Tibial nerve (tissue), 4 donors: ENCODE data around the gene VPS13D. TPM values are rescaled to one million over a fixed set of nuclear protein-coding genes. Genes with fewer than 3 reads are reported as not detected.

Experiments used
- DNase-seq, 2 donors: peaks; one replicate each; pipeline ENCODE4 v3.0.0-alpha.2; 2019; ENCODE audit warnings: low spot score in 2 of 2
- H3K27ac ChIP-seq, 4 donors: fragments of 200-600 bp; sonication (generic) in 3 of 4; one replicate each; pipeline ENCODE4 v1.5.1; 2017 to 2019; ENCODE audit warnings: mild to moderate bottlenecking in 1 of 4
- H3K27me3 ChIP-seq, 2 donors: fragments of 200-600 bp; sonication (generic) in 1 of 2; one replicate each; pipeline versions ENCODE4 v1.5.1 to v1.6.0; 2017 to 2019
- H3K36me3 ChIP-seq, 3 donors: fragments of 200-600 bp; sonication (generic); one replicate each; pipeline ENCODE4 v1.5.1; 2018 to 2019
- H3K4me1 ChIP-seq, 4 donors: fragments of 200-600 bp; sonication (generic) in 3 of 4; one replicate each; pipeline ENCODE4 v1.5.1; 2017 to 2019
- H3K4me3 ChIP-seq, 4 donors: fragments of 200-600 bp; sonication (generic) in 3 of 4; one replicate each; pipeline ENCODE4 v1.5.1; 2017 to 2019; ENCODE audit warnings: mild to moderate bottlenecking in 1 of 4, moderate library complexity in 1 of 4
- H3K9me3 ChIP-seq, 4 donors: fragments of 200-600 bp; sonication (generic) in 3 of 4; one replicate each; pipeline ENCODE4 v1.5.1; 2017 to 2019
- CTCF ChIP-seq, 5 experiments: fragments of 200-600 bp in 3 of 5; fragments of 450-650 bp in 2 of 5; sonication (generic) in 3 of 5; IDR thresholded peaks; one replicate each; pipeline ENCODE4 v1.5.1; 2016 to 2019; ENCODE audit warnings: antibody characterized with exemption in 5 of 5, mild to moderate bottlenecking in 3 of 5, moderate library complexity in 2 of 5
- EP300 ChIP-seq, 2 donors: sonication (generic); formaldehyde crosslinking; IDR thresholded peaks; one replicate each; pipeline ENCODE4 v1.6.1; 2017; ENCODE audit warnings: antibody characterized with exemption in 2 of 2, mild to moderate bottlenecking in 1 of 2
- POLR2A ChIP-seq, 2 donors: fragments of 450-650 bp; IDR thresholded peaks; one replicate each; pipeline ENCODE4 v1.6.1; 2017; ENCODE audit warnings: antibody characterized with exemption in 2 of 2, mild to moderate bottlenecking in 2 of 2, moderate library complexity in 2 of 2
- WGBS, 2 donors: methylation state at CpG; one replicate each; pipeline ENCODE4 v1.1.5; 2018; 5-methylcytosine and 5-hydroxymethylcytosine counted together
- total RNA-seq, 4 donors: library from RNA; depleted of rRNA; stranded (reverse); fragments of >200 nt; gene quantifications; one replicate each; pipeline ENCODE4 v1.1.0, GENCODE V29; 2016

VPS13D gene
- total RNA-seq, 4 donors from 2014 or later = 99.2 to 132 (median 110) TPM

GRCh38 chr1:12370333-12370975, 140.6 kb downstream of the VPS13D start:
- Histone ChIP-seq H3K36me3 (peaks cover 0 to 44% (median 4%) of the 10 kb centered on the region in 3 donors), H3K27ac (peak overlapping the region in 1 of 4 donors; percentile 34), H3K4me1 (peaks cover 0 to 33% (median 0%) of the 10 kb centered on the region in 4 donors), H3K9me3 (no peaks in the 10 kb centered on the region), H3K27me3 (no peaks in the 10 kb centered on the region), H3K4me3 (no peak overlapping the region)
- DNase-seq = no peak
- TF ChIP-seq POLR2A (IDR thresholded peaks at IDR 0.05) = no peak
- no peak for TF ChIP-seq CTCF (IDR thresholded peaks at IDR 0.05)
- no peak for TF ChIP-seq EP300 (IDR thresholded peaks at IDR 0.05)
- 36 to 47% methylated on average over 5 of the region's 5 CpGs for WGBS, 2 donors

GRCh38 chr1:12371053-12371452, 141.2 kb downstream of the VPS13D start:
- Histone ChIP-seq H3K4me1 (peaks cover 0 to 33% (median 0%) of the 10 kb centered on the region in 4 donors), H3K4me3 (no peak overlapping the region), H3K27me3 (no peaks in the 10 kb centered on the region), H3K27ac (no peak overlapping the region), H3K36me3 (peaks cover 0 to 50% (median 4%) of the 10 kb centered on the region in 3 donors), H3K9me3 (no peaks in the 10 kb centered on the region)
- no peak for TF ChIP-seq CTCF (IDR thresholded peaks at IDR 0.05)
- no peak for TF ChIP-seq POLR2A (IDR thresholded peaks at IDR 0.05)
- no peak for TF ChIP-seq EP300 (IDR thresholded peaks at IDR 0.05)
- no peak for DNase-seq
- 81 to 82% methylated on average over 5 of the region's 5 CpGs for WGBS, 2 donors

- H3K36me3 ChIP-seq = peaks cover 0 to 56% (median 4%) of the 10 kb centered on the region in 3 donors
- TF ChIP-seq EP300 (IDR thresholded peaks at IDR 0.05) (no peak), CTCF (IDR thresholded peaks at IDR 0.05) (no peak), POLR2A (IDR thresholded peaks at IDR 0.05) (no peak)
- no peaks in the 10 kb centered on the region for H3K9me3 ChIP-seq
- DNase-seq = no peak
- no peak overlapping the region for H3K27ac ChIP-seq
- 97 to 98% methylated on average over 2 of the region's 2 CpGs for WGBS, 2 donors
- peaks cover 0 to 39% (median 0%) of the 10 kb centered on the region in 4 donors for H3K4me1 ChIP-seq
- H3K4me3 ChIP-seq = no peak overlapping the region
- H3K27me3 ChIP-seq = no peaks in the 10 kb centered on the region
These were observed 142.3 kb downstream of the VPS13D start for GRCh38 chr1:12372180-12372579.

GRCh38 chr1:12372761-12373160, 142.9 kb downstream of the VPS13D start:
- H3K4me3 ChIP-seq = no peak overlapping the region
- DNase-seq = no peak
- 58 to 63% methylated on average over 3 of the region's 3 CpGs for WGBS, 2 donors
- peaks cover 0 to 56% (median under 1%) of the 10 kb centered on the region in 3 donors for H3K36me3 ChIP-seq
- no peaks in the 10 kb centered on the region for H3K27me3 ChIP-seq
- peaks cover 0 to 39% (median 0%) of the 10 kb centered on the region in 4 donors for H3K4me1 ChIP-seq
- TF ChIP-seq POLR2A (IDR thresholded peaks at IDR 0.05) (no peak), EP300 (IDR thresholded peaks at IDR 0.05) (no peak), CTCF (IDR thresholded peaks at IDR 0.05) (no peak)
- H3K27ac ChIP-seq = no peak overlapping the region
- H3K9me3 ChIP-seq = no peaks in the 10 kb centered on the region

- Histone ChIP-seq H3K27ac (no peak overlapping the region), H3K4me1 (peaks cover 0 to 23% (median 2%) of the 10 kb centered on the region in 4 donors), H3K9me3 (no peaks in the 10 kb centered on the region), H3K4me3 (no peak overlapping the region), H3K36me3 (peaks cover 0 to 58% (median 0%) of the 10 kb centered on the region in 3 donors), H3K27me3 (no peaks in the 10 kb centered on the region)
- TF ChIP-seq CTCF (IDR thresholded peaks at IDR 0.05) = no peak
- no peak for TF ChIP-seq EP300 (IDR thresholded peaks at IDR 0.05)
- TF ChIP-seq POLR2A (IDR thresholded peaks at IDR 0.05) = no peak
- 91 to 93% methylated on average over 4 of the region's 4 CpGs for WGBS, 2 donors
- DNase-seq = no peak
These were observed 145.5 kb downstream of the VPS13D start for GRCh38 chr1:12375133-12375829.
